ENCODE data around the gene LMF2.
A peak's percentile ranks its signal among the peaks of the same experiment; 100 is the strongest.

Gene LMF2

DNA sequence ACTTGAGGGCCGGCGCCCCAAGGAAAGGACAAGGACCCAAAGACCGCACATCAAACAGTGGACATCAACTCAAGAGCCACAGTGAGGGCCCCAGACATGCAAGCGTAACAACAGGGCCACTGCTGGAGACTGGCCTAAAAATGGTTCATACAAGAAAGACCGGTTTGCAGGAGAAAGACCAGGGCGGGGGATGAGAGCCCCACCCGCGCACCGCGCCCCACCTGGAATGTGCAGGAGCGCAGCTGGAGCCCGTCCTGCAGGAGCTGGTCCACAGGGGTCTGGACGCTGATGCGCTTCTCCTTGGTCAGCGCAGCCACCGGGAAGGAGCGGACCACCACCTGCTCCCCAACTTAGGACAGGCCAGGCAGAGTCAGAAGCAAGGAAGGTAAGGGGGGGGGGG is 46.6 kb downstream of the LMF2 start:
- no peak for DNase-seq

DNA sequence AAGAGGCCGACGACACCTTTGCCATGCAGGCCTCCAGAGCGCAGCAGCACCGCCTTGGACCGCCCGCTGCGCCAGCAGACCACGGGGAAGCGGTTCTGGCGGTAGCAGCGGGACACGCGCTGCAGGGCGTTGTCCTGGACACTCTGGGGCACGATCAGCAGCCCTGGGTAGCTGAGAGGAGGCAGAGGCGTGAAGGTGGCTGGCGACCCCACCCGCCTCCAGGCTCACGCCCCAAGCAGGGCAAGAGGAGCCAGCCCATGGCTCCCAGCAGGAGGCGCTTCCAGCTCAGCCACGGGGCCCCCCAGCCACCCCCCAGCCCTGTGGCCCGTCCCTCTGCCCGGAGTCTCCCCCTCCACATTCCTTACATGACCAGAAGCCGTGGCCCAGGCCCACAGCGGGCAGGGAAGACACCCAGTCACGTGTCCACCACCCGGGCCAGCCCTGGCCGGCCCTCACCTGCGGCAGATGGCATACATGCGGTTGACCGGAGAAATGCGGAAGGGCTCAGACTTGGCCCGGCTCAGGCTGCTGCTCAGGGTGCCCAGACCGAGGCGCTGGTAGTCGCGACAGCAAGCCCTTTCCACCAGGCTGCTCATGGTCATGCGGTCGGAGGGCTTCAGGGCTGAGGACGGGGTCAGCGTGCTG is 47.9 kb downstream of the LMF2 start:
- DNase-seq, result peak; percentile 38

DNA sequence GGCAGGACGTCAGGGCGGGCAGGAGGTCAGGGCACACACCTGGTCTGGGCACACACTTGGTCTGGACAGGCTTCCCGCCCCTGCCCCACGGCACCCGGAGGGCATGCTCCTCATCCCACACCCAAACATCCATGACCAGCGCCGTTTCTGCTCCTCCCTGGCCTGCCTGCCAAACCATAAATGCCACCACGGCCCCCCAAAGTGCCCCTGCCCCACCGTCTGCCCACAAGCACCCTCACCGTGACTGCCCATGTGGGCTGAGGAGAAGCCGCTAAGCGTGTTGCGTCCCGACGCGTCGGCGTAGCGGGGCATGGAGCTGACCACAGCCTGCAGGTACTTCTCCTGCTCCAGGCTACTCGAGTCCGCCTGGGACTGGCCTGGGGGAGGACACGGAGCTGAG is 48.5 kb downstream of the LMF2 start:
- no peak for DNase-seq

DNA sequence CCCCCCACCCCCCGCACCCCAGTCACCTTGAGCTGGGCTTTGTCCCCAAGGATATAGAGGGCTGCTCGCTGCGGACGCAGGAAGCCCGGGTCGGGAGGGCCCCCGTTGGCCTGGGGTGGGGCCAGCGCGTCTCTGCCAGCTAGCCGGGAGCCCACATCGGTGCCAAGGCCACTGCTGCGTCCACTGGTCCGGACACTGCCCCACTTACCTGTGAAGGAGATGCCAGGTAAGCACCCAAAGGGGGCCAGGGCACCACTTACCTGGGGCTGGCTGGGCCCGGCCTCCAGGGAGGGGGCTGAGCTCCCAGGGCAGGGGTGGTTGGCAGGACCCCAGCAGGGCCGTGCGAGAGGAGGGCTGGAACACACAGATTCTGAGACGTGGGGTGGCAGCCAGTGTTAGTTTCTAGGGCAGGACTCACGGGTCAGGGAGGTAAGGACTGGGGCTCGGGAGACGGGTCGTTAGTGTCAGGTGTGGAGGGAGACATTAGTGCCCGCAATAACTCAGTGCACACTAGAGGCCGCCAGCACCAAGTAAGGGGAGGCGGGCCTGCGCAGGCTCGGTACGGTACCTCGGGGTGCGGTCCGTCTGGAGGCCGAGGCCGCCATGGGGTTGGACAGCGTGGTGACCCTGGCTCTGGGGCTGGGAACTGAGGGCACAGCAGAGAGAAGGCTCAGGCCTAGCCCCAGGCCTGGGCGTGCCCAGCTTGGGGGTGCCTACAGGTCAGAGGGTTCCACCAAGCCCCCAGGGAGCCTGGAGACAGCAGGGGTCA is 50.9 kb downstream of the LMF2 start:
- DNase-seq, result peak; percentile 38

DNA sequence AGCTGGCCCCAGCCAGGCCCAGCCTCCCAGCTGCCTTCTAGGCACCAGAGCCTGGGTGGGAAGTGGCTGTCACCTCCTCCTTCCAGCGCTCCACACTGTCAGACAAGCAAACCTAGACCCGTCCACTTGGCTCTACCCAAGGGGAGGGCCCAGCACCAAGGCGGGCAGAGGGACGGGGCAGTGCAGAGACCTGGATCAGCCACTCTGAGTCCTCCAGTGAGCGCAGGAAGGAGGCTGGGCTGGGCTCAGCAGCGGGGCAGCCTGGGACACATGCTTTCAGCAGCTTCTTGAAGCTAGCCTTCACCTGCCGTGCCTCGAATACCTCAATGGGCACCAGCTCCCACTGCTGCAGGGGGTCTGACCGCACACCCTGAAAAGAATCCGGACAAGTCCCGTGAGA is 51.5 kb downstream of the LMF2 start:
- no peak for DNase-seq

DNA sequence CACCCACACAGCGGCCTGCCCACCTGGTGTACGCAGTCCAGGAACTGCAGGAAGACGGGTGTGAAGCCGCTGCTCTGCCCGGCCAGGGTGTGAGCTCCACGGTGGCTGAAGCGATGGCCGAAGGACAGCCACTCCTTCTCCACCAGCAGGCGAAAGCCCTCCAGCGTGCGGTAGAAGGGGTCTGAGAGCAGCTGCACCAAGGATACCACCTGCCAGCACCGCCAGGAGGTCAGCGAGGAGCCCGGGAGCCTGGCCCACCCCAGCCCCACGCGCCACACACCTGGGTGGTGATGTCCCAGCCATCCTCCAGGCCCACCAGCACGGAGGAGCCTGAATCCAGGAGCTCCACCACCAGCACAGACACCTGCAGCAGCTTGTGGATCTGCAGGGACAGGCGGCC is 52.3 kb downstream of the LMF2 start:
- DNase-seq, result no peak

DNA sequence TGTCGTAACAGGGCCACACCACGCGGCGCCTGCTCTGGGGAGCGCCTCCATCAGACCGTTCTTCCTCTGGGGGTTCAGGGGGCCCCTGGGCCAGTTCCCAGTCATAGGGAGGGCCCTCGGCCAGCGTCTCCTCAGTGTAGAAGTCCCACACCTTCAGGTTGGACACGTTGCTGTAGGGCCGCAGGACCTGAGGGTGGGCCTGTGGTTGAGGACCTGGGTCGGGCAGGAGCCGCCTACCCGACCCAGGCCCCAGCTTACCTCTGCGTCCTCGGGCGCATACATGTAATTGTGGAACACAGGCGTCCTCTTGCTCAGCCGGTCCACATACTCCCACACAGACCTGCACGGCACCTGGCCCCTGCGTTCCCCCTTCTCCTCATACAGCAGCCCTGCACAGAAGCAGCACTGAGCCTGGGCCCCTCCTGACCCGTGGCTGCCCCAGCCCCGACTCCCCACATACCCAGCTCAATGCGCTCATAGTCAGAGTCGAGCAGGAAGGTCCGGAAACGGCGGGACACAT is 52.9 kb downstream of the LMF2 start:
- DNase-seq, result no peak
